ENCODE measurements around the gene PLXNB2.

The PLXNB2 gene

GRCh38 chr22:50285568-50286229 lies 21.7 kb downstream of the PLXNB2 start:
- no peak overlapping the region for H3K9ac ChIP-seq (ENCODE audit: low read depth, low read length)
- H3K36me3 ChIP-seq (ENCODE audit: control insufficient read depth, insufficient read depth, low read length), result peaks cover 81% of the 10 kb centered on the region
- no peaks in the 10 kb centered on the region for H3K9me3 ChIP-seq (ENCODE audit: control insufficient read depth, insufficient read depth, low read length)
- H3K4me1 ChIP-seq (ENCODE audit: control insufficient read depth, insufficient read depth, low read length), result no peaks in the 10 kb centered on the region
- no peak overlapping the region for H3K4me3 ChIP-seq (ENCODE audit: low read depth, low read length)
- no peaks in the 10 kb centered on the region for H3K27me3 ChIP-seq (ENCODE audit: control insufficient read depth, insufficient read depth, low read length)
- H3K27ac ChIP-seq (ENCODE audit: low read depth, low read length), result no peak overlapping the region

DNA sequence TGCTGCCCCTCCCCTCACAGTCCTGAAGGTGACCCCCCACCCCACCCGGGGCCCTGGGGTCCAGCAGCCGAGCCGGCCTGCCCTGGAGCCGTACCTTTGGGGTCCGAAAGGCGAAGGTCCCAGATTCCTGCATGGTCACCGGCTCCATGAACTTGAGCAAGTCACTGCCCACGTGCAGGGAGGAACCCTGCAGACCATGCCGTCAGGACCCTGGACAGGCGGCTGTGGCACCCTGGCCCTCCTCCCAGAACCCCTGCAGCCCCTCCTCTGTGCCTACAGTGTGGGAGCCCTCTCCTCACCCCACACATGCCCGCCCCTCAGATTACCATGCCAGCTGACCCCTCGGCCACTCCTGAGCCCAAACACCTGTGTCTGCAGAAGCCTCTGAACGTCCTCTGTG lies 23.0 kb downstream of the PLXNB2 start:
- Histone ChIP-seq H3K36me3 (ENCODE audit: control insufficient read depth, insufficient read depth, low read length) (peaks cover 82% of the 10 kb centered on the region), H3K4me1 (ENCODE audit: control insufficient read depth, insufficient read depth, low read length) (no peaks in the 10 kb centered on the region), H3K27ac (ENCODE audit: low read depth, low read length) (no peak overlapping the region), H3K4me3 (ENCODE audit: low read depth, low read length) (no peak overlapping the region), H3K9ac (ENCODE audit: low read depth, low read length) (no peak overlapping the region), H3K27me3 (ENCODE audit: control insufficient read depth, insufficient read depth, low read length) (no peaks in the 10 kb centered on the region), H3K9me3 (ENCODE audit: control insufficient read depth, insufficient read depth, low read length) (no peaks in the 10 kb centered on the region)

GRCh38 chr22:50283821-50284220 lies 23.6 kb downstream of the PLXNB2 start:
- no peak overlapping the region for H3K9ac ChIP-seq (ENCODE audit: low read depth, low read length)
- H3K27ac ChIP-seq (ENCODE audit: low read depth, low read length), result no peak overlapping the region
- H3K4me3 ChIP-seq (ENCODE audit: low read depth, low read length), result no peak overlapping the region
- no peaks in the 10 kb centered on the region for H3K4me1 ChIP-seq (ENCODE audit: control insufficient read depth, insufficient read depth, low read length)
- no peaks in the 10 kb centered on the region for H3K9me3 ChIP-seq (ENCODE audit: control insufficient read depth, insufficient read depth, low read length)
- H3K36me3 ChIP-seq (ENCODE audit: control insufficient read depth, insufficient read depth, low read length), result peaks cover 82% of the 10 kb centered on the region
- no peaks in the 10 kb centered on the region for H3K27me3 ChIP-seq (ENCODE audit: control insufficient read depth, insufficient read depth, low read length)

GRCh38 chr22:50282361-50283155 lies 24.9 kb downstream of the PLXNB2 start:
- Histone ChIP-seq H3K27me3 (ENCODE audit: control insufficient read depth, insufficient read depth, low read length) (no peaks in the 10 kb centered on the region), H3K4me1 (ENCODE audit: control insufficient read depth, insufficient read depth, low read length) (no peaks in the 10 kb centered on the region), H3K9ac (ENCODE audit: low read depth, low read length) (no peak overlapping the region), H3K9me3 (ENCODE audit: control insufficient read depth, insufficient read depth, low read length) (no peaks in the 10 kb centered on the region), H3K4me3 (ENCODE audit: low read depth, low read length) (no peak overlapping the region), H3K36me3 (ENCODE audit: control insufficient read depth, insufficient read depth, low read length) (peaks cover 83% of the 10 kb centered on the region), H3K27ac (ENCODE audit: low read depth, low read length) (no peak overlapping the region)

DNA sequence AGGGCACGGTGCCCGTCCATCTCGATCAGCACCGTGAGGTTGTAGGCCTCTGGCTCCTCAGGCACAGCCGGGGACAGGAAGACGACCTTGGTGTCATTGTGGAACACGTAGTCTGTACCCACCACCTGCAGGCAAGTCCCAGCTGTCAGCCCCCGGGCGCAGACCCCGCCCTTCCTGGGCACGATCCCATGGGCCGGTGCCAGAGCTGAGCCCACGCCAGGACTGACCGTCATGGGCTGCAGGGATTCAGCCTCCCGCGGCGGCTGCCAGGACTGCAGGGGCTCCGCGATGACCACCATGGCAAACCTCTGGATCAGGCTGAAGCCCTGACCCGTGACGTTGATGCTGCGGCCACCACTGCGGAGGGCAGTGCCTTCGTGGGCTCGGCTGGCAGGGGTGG lies 25.5 kb downstream of the PLXNB2 start:
- Histone ChIP-seq H3K27ac (ENCODE audit: low read depth, low read length) (peak overlapping the region; percentile 20), H3K4me3 (ENCODE audit: low read depth, low read length) (no peak overlapping the region), H3K9ac (ENCODE audit: low read depth, low read length) (no peak overlapping the region), H3K36me3 (ENCODE audit: control insufficient read depth, insufficient read depth, low read length) (peaks cover 84% of the 10 kb centered on the region), H3K9me3 (ENCODE audit: control insufficient read depth, insufficient read depth, low read length) (no peaks in the 10 kb centered on the region), H3K4me1 (ENCODE audit: control insufficient read depth, insufficient read depth, low read length) (no peaks in the 10 kb centered on the region), H3K27me3 (ENCODE audit: control insufficient read depth, insufficient read depth, low read length) (no peaks in the 10 kb centered on the region)

DNA sequence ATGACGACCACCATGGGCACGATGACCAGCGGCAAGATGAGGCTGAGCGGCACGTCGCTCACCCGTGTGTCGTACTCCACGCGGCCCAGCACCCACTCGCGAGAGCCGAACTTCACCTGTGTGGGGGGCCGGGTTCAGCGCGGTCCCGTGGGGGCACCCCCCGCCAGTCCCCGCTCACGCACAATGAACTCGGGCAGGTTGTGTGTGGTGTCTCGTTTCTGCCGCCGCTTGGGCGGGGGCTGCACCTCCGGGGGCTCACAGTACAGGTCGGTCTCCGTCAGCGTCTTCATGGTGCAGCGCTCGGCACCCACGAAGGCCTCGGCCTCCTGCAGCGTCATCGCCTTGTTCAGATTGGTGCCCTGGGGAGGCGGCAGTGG lies 26.1 kb downstream of the PLXNB2 start:
- no peaks in the 10 kb centered on the region for H3K27me3 ChIP-seq (ENCODE audit: control insufficient read depth, insufficient read depth, low read length)
- H3K9ac ChIP-seq (ENCODE audit: low read depth, low read length), result no peak overlapping the region
- H3K4me1 ChIP-seq (ENCODE audit: control insufficient read depth, insufficient read depth, low read length), result no peaks in the 10 kb centered on the region
- peaks cover 1% of the 10 kb centered on the region; the same call in 1 of the 2 replicates for H3K9me3 ChIP-seq (ENCODE audit: control insufficient read depth, insufficient read depth, low read length)
- peaks cover 83% of the 10 kb centered on the region for H3K36me3 ChIP-seq (ENCODE audit: control insufficient read depth, insufficient read depth, low read length)
- peak overlapping the region; percentile 20 for H3K27ac ChIP-seq (ENCODE audit: low read depth, low read length)
- H3K4me3 ChIP-seq (ENCODE audit: low read depth, low read length), result no peak overlapping the region

GRCh38 chr22:50280708-50281383 lies 26.6 kb downstream of the PLXNB2 start:
- H3K36me3 ChIP-seq (ENCODE audit: control insufficient read depth, insufficient read depth, low read length), result peaks cover 82% of the 10 kb centered on the region
- H3K27me3 ChIP-seq (ENCODE audit: control insufficient read depth, insufficient read depth, low read length), result no peaks in the 10 kb centered on the region
- H3K4me1 ChIP-seq (ENCODE audit: control insufficient read depth, insufficient read depth, low read length), result no peaks in the 10 kb centered on the region
- H3K9me3 ChIP-seq (ENCODE audit: control insufficient read depth, insufficient read depth, low read length), result peaks cover 5% of the 10 kb centered on the region; the same call in 1 of the 2 replicates
- no peak overlapping the region for H3K4me3 ChIP-seq (ENCODE audit: low read depth, low read length)
- no peak overlapping the region for H3K27ac ChIP-seq (ENCODE audit: low read depth, low read length)
- H3K9ac ChIP-seq (ENCODE audit: low read depth, low read length), result no peak overlapping the region

GRCh38 chr22:50280022-50280707 lies 27.3 kb downstream of the PLXNB2 start:
- H3K4me3 ChIP-seq (ENCODE audit: low read depth, low read length), result no peak overlapping the region
- peaks cover 87% of the 10 kb centered on the region for H3K36me3 ChIP-seq (ENCODE audit: control insufficient read depth, insufficient read depth, low read length)
- H3K9me3 ChIP-seq (ENCODE audit: control insufficient read depth, insufficient read depth, low read length), result peaks cover 7% of the 10 kb centered on the region; the same call in 1 of the 2 replicates

GRCh38 chr22:50278956-50279619 lies 28.4 kb downstream of the PLXNB2 start:
- Histone ChIP-seq H3K27ac (ENCODE audit: low read depth, low read length) (no peak overlapping the region), H3K9me3 (ENCODE audit: control insufficient read depth, insufficient read depth, low read length) (peaks cover 7% of the 10 kb centered on the region; the same call in 1 of the 2 replicates), H3K4me3 (ENCODE audit: low read depth, low read length) (no peak overlapping the region), H3K36me3 (ENCODE audit: control insufficient read depth, insufficient read depth, low read length) (peaks cover 85% of the 10 kb centered on the region), H3K27me3 (ENCODE audit: control insufficient read depth, insufficient read depth, low read length) (no peaks in the 10 kb centered on the region), H3K9ac (ENCODE audit: low read depth, low read length) (no peak overlapping the region), H3K4me1 (ENCODE audit: control insufficient read depth, insufficient read depth, low read length) (no peaks in the 10 kb centered on the region)

More at GRCh38 chr22:50280022-50280707, 27.3 kb downstream of the PLXNB2 start:
- Histone ChIP-seq H3K4me1 (ENCODE audit: control insufficient read depth, insufficient read depth, low read length) (no peaks in the 10 kb centered on the region), H3K27me3 (ENCODE audit: control insufficient read depth, insufficient read depth, low read length) (no peaks in the 10 kb centered on the region), H3K27ac (ENCODE audit: low read depth, low read length) (no peak overlapping the region), H3K9ac (ENCODE audit: low read depth, low read length) (no peak overlapping the region)

DNA sequence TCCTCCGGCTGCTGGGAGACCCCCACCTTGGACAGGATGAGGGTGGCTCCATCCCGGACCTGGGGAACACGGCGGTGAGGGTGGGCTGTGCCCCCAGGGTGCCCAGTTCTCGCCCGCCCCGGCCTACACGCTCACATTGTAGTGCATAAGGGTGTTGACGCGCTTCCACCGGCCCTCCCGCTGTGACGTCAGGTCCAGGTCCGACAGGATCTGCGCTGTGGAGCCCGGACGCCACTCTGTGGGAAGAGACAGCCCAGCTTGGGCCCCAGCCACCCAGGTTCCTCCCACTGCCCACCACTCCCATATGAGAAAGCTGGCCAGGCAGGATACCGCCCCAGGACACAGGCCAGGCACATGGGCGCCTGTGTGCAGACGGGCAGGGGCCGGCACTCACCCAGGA lies 29.0 kb downstream of the PLXNB2 start:
- Histone ChIP-seq H3K4me3 (ENCODE audit: low read depth, low read length) (no peak overlapping the region), H3K4me1 (ENCODE audit: control insufficient read depth, insufficient read depth, low read length) (no peaks in the 10 kb centered on the region), H3K9ac (ENCODE audit: low read depth, low read length) (no peak overlapping the region), H3K36me3 (ENCODE audit: control insufficient read depth, insufficient read depth, low read length) (peaks cover 82% of the 10 kb centered on the region), H3K9me3 (ENCODE audit: control insufficient read depth, insufficient read depth, low read length) (peaks cover 7% of the 10 kb centered on the region; the same call in 1 of the 2 replicates), H3K27ac (ENCODE audit: low read depth, low read length) (no peak overlapping the region), H3K27me3 (ENCODE audit: control insufficient read depth, insufficient read depth, low read length) (no peaks in the 10 kb centered on the region)

Measured in HUES48 (cell line).